ENCODE measurements around the gene MPZL1.

DNA sequence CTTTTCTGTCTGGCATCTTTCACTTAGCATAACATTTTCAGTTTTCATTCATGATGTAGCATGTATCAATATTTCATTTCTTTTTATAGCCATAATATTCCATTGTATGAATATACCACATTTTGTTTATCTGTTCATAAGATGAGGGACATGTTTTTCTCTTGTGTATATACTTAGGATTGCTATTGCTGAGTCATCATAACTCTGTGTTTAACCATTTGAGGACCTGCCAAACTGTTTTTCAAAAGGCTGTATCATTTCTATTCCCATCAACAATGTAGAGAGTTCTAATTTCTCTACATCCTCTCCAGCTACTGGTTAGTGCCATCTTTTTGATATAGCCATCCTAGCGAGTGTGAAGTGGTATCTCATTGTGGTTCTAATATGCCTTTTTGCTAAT lies 26.2 kb downstream of the MPZL1 start:
- TF ChIP-seq, protein P1, sequence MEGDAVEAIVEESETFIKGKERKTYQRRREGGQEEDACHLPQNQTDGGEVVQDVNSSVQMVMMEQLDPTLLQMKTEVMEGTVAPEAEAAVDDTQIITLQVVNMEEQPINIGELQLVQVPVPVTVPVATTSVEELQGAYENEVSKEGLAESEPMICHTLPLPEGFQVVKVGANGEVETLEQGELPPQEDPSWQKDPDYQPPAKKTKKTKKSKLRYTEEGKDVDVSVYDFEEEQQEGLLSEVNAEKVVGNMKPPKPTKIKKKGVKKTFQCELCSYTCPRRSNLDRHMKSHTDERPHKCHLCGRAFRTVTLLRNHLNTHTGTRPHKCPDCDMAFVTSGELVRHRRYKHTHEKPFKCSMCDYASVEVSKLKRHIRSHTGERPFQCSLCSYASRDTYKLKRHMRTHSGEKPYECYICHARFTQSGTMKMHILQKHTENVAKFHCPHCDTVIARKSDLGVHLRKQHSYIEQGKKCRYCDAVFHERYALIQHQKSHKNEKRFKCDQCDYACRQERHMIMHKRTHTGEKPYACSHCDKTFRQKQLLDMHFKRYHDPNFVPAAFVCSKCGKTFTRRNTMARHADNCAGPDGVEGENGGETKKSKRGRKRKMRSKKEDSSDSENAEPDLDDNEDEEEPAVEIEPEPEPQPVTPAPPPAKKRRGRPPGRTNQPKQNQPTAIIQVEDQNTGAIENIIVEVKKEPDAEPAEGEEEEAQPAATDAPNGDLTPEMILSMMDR (IDR thresholded peaks at IDR 0.05; ENCODE audit: borderline replicate concordance, extremely low read depth, low read length, poor library complexity, severe bottlenecking), result no peak
- no peak for TF ChIP-seq EZH2 (IDR thresholded peaks at IDR 0.05; ENCODE audit: borderline replicate concordance, low read depth, low read length, severe bottlenecking)

Measured in DND-41 (cell line).